Measurements from ENCODE around the gene MYL7.

GRCh38 chr7:44128721-44129582 is 12.2 kb downstream of the MYL7 start:
- TF ChIP-seq, protein P1, sequence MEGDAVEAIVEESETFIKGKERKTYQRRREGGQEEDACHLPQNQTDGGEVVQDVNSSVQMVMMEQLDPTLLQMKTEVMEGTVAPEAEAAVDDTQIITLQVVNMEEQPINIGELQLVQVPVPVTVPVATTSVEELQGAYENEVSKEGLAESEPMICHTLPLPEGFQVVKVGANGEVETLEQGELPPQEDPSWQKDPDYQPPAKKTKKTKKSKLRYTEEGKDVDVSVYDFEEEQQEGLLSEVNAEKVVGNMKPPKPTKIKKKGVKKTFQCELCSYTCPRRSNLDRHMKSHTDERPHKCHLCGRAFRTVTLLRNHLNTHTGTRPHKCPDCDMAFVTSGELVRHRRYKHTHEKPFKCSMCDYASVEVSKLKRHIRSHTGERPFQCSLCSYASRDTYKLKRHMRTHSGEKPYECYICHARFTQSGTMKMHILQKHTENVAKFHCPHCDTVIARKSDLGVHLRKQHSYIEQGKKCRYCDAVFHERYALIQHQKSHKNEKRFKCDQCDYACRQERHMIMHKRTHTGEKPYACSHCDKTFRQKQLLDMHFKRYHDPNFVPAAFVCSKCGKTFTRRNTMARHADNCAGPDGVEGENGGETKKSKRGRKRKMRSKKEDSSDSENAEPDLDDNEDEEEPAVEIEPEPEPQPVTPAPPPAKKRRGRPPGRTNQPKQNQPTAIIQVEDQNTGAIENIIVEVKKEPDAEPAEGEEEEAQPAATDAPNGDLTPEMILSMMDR (IDR thresholded peaks at IDR 0.05): no peak
- TF ChIP-seq POLR2A (IDR thresholded peaks at IDR 0.05) (no peak), EP300 (IDR thresholded peaks at IDR 0.05; ENCODE audit: low read depth) (no peak)
